ENCODE measurements around the gene GSG1L. TPM values are rescaled to one million over a fixed set of nuclear protein-coding genes. Genes with fewer than 3 reads are reported as not detected.

The GSG1L gene
- total RNA-seq, 2 donors from 2014 or later = not detected

DNA sequence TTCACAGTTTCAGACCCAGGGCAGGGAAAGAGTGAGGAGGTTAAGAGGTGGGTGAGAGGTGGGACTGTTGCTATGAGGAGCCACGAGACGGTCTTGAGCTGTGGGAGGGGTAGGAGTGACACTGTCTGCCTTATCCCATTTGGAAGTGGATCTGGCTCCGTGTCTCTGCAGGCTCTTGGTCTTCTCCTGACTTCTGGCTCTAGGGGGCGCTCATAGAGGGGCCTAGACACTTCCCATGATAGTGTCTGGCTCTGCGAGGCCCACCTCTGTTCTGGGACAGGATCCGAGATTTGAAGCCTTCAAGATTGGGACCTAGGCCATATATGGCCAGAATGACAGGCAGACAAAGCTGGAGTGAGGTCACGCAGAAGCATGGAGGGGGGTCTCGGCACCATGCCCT lies 204.5 kb downstream of the GSG1L start:
- Mint-ChIP-seq H3K9me3 (peaks cover 6 to 10% of the 10 kb centered on the region in 2 donors), H3K4me1 (ENCODE audit: low read depth) (no peaks in the 10 kb centered on the region), H3K4me3 (no peak overlapping the region), H3K27ac (no peak overlapping the region), H3K36me3 (ENCODE audit: insufficient read depth in 2 of 2) (peaks cover 2 to 6% of the 10 kb centered on the region in 2 donors), H3K27me3 (ENCODE audit: low read depth) (peaks cover 12% of the 10 kb centered on the region)
- DNase-seq (no peak), ATAC-seq (replicated peaks in 1 of 2) (no peak)

DNA sequence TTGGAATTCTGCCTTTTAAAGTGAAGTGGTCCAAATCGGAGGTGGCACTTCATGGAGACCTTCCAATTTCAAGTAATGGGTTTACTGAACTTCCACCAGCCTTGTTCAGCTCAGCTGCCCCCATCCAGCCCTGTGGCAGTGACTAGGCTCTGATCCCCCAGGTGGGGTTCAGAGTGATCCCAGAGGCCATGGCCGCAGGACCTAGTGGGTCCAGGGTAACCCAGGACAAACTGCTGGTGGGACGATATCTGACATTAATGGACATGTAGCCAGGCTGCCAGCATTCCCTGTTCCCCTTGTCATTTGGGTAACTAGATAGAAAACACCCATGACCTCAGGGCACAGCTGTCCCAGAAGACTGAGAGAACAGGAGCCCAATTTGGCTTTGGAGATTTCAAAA lies 209.9 kb downstream of the GSG1L start:
- DNase-seq (no peak), ATAC-seq (replicated peaks in 1 of 2) (no peak)
- Mint-ChIP-seq H3K4me1 (ENCODE audit: low read depth) (no peaks in the 10 kb centered on the region), H3K27ac (no peak overlapping the region), H3K36me3 (ENCODE audit: insufficient read depth in 2 of 2) (no peaks in the 10 kb centered on the region), H3K27me3 (ENCODE audit: low read depth) (peaks cover 48% of the 10 kb centered on the region), H3K9me3 (peaks cover 0 to 2% of the 10 kb centered on the region in 2 donors), H3K4me3 (no peak overlapping the region)

DNA sequence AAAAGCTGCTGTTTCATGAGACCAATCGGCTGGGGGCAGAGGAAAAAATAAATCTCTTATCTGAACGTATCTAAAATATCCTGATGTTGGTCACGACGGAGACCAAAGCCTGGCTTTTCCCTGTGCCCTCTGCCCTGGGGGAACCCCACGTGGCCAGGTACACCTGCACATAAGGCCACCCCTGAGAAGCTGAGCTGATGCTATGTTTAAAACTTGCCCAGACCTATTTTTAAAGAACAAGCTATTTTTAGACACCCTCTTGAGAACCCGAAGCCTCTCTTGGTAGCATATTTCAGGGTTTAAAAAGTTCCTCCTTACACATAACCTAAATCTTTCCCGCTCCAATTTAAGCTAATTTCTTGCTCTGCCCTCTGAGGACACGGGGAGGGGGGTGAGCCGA lies 210.4 kb downstream of the GSG1L start:
- no peak for DNase-seq
- ATAC-seq (replicated peaks in 1 of 2) = no peak
- Mint-ChIP-seq H3K27ac (no peak overlapping the region), H3K36me3 (ENCODE audit: insufficient read depth in 2 of 2) (no peaks in the 10 kb centered on the region), H3K4me1 (ENCODE audit: low read depth) (no peaks in the 10 kb centered on the region), H3K9me3 (no peaks in the 10 kb centered on the region), H3K4me3 (no peak overlapping the region), H3K27me3 (ENCODE audit: low read depth) (peaks cover 48% of the 10 kb centered on the region)

DNA sequence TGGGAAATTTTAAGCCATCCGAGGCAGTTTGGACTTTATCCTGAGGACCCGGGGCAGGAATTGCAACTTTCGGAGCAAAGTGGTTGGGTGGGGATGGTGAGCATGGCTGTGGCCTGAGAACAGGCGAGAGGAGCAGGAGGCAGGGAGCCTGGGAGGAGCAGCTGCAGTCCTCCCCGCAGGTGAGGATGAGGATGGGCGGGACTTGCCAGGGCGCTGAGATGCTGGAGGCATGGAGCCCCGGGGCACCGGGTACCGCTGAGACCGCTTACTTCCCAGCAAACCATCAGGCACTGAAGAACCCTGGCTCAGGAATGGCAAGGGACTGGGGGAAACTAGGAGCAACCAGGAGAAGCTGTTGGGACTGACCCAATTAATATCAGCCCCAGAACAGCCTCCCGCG lies 210.8 kb downstream of the GSG1L start:
- Mint-ChIP-seq H3K27ac (no peak overlapping the region), H3K4me1 (ENCODE audit: low read depth) (no peaks in the 10 kb centered on the region), H3K36me3 (ENCODE audit: insufficient read depth in 2 of 2) (no peaks in the 10 kb centered on the region), H3K27me3 (ENCODE audit: low read depth) (peaks cover 48% of the 10 kb centered on the region), H3K9me3 (no peaks in the 10 kb centered on the region), H3K4me3 (no peak overlapping the region)
- no peak for DNase-seq
- ATAC-seq (replicated peaks in 1 of 2) = no peak

DNA sequence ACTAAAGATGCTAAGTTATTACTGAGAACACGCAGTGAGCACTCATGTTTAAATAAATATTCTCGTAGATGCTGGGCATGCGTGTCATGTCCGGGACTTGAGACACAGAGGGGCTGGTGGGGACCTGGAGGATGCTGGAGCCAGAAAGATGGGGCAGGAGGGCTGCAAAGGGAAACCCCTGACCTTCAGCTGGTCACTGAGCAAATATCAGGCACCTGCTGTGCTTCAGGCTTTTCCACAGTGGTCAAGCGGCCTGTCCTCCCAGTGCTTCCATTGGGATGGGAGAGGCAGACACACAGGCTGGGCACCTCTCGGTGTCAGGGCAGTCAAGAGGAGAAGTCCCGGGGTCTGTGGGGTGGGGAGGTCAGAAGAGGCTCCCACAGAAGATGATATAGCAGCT lies 211.4 kb downstream of the GSG1L start:
- Mint-ChIP-seq H3K36me3 (ENCODE audit: insufficient read depth in 2 of 2) (no peaks in the 10 kb centered on the region), H3K9me3 (no peaks in the 10 kb centered on the region), H3K27ac (no peak overlapping the region), H3K4me3 (no peak overlapping the region), H3K27me3 (ENCODE audit: low read depth) (peaks cover 54% of the 10 kb centered on the region), H3K4me1 (ENCODE audit: low read depth) (no peaks in the 10 kb centered on the region)
- DNase-seq = no peak
- no peak for ATAC-seq (replicated peaks in 1 of 2)

DNA sequence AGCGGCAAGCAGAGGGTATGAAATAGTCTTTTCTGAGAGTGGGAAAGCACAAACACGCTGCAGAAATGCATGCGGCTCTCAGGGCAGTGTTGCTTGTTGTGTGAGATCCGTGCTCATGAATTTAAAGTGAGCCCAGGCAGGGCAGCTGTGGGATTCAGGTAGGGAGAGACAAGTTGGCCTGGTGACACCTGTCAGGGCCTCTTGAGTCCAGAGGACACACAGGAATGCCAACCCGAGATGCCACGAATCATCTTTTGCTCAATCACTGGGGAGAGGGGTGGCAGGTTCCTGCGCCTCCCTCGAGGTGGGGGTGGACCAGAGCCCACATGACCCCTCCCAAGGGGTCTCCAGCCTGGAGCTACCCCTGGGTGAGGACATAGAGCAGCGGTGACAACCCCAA lies 211.9 kb downstream of the GSG1L start:
- no peak for ATAC-seq (replicated peaks in 1 of 2)
- Mint-ChIP-seq H3K36me3 (ENCODE audit: insufficient read depth in 2 of 2) (no peaks in the 10 kb centered on the region), H3K4me1 (ENCODE audit: low read depth) (no peaks in the 10 kb centered on the region), H3K27me3 (ENCODE audit: low read depth) (peaks cover 55% of the 10 kb centered on the region), H3K9me3 (no peaks in the 10 kb centered on the region), H3K27ac (no peak overlapping the region), H3K4me3 (no peak overlapping the region)
- no peak for DNase-seq

DNA sequence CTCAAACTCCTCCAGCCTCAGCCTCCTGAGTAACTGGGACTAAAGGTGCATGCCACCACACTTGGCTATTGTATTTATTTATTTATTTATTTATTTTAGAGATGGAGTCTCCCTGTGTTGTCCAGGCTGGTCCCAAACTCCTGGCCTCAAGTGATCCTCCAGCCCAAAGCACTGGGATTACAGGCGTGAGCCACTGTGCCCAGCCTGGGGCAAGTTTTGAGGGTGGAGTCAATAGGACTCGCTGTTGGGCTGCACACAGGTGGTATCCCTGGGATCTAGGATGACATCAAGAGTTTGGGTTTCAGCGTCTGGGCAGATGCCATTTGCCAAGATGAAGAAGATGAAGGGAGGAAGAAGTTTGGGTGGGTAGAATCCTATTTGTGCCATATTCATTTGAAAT lies 213.9 kb downstream of the GSG1L start:
- no peaks in the 10 kb centered on the region for H3K4me1 Mint-ChIP-seq (ENCODE audit: low read depth)
- DNase-seq (no peak), ATAC-seq (replicated peaks in 1 of 2) (no peak)
- no peaks in the 10 kb centered on the region for H3K9me3 Mint-ChIP-seq
- peaks cover 69% of the 10 kb centered on the region for H3K27me3 Mint-ChIP-seq (ENCODE audit: low read depth)
- H3K4me3 Mint-ChIP-seq = no peak overlapping the region
- no peak overlapping the region for H3K27ac Mint-ChIP-seq
- H3K36me3 Mint-ChIP-seq (ENCODE audit: insufficient read depth in 2 of 2) = no peaks in the 10 kb centered on the region

DNA sequence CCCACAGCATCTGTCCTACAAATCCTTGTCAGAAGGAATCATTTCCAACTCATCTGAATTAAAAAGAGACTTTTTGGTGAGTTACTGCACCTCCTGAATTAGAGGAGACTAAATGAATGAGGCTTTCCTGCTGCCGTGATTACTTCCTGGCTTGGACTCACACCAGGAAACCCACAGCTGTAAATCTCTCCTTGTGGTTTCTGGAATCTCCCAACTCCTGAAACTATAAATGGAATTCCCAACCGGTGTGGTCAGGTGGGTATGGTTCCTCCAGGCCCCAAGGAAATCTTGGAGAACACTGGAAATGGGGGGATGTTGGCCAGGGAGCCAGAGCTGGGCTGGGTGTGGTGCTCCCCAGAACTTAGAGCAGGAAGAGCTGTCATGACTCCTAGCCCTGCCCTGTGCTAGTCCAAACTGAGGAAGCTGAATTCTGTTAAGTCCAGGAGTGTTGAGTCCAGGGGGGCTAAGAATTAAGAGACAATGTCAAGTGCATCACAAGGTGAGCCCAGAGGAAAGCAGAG lies 216.4 kb downstream of the GSG1L start:
- Mint-ChIP-seq H3K9me3 (no peaks in the 10 kb centered on the region), H3K4me1 (ENCODE audit: low read depth) (no peaks in the 10 kb centered on the region), H3K36me3 (ENCODE audit: insufficient read depth in 2 of 2) (no peaks in the 10 kb centered on the region), H3K4me3 (no peak overlapping the region), H3K27ac (no peak overlapping the region), H3K27me3 (ENCODE audit: low read depth) (peaks cover 64% of the 10 kb centered on the region)
- ATAC-seq (replicated peaks in 1 of 2) (no peak), DNase-seq (no peak)

DNA sequence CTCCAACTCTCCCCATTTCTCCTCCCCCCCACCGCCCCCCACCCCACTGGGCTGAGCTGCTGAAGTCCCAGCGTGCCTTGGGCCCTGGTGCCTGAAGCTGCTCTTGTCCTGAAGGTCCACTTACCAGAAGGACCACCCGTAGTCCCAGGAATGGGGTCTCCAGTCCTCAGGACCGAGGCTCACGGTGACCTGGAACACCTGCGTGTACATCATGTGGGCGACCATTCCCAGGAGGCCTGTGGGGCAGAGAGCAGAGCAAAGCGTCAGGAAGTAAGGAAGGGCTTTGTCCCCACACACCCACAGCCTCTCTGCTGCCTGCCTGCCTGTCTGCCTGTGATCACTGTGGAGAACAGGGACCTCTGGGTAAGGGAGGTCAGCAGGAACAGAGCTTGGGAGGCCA lies 218.7 kb downstream of the GSG1L start:
- Mint-ChIP-seq H3K27ac (no peak overlapping the region), H3K36me3 (ENCODE audit: insufficient read depth in 2 of 2) (no peaks in the 10 kb centered on the region), H3K27me3 (ENCODE audit: low read depth) (peaks cover 44% of the 10 kb centered on the region), H3K4me3 (no peak overlapping the region), H3K9me3 (no peaks in the 10 kb centered on the region), H3K4me1 (ENCODE audit: low read depth) (no peaks in the 10 kb centered on the region)
- DNase-seq (no peak), ATAC-seq (replicated peaks in 1 of 2) (no peak)

DNA sequence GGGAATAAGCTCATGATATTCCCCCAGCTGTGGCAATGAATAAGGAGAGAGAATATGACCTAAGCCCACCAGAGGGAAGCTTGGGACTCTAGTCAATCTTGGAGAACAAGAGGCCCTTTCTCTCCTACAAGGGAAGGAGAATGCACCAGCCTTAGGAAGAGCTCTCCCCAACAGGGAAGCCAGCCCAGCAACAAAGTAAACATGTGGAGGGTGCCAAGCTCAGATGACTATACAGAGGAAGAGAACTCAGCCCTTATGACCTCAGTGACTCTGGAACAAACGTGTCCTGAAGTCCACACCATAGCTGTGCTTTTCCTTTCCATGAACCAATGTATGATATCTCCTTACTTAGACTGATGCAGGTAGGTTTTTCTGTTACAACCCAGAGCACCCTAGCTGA lies 219.7 kb downstream of the GSG1L start:
- H3K9me3 Mint-ChIP-seq = no peaks in the 10 kb centered on the region
- no peaks in the 10 kb centered on the region for H3K4me1 Mint-ChIP-seq (ENCODE audit: low read depth)
- ATAC-seq (replicated peaks in 1 of 2) = no peak
- H3K27ac Mint-ChIP-seq = no peak overlapping the region
- no peaks in the 10 kb centered on the region for H3K36me3 Mint-ChIP-seq (ENCODE audit: insufficient read depth in 2 of 2)
- no peak overlapping the region for H3K4me3 Mint-ChIP-seq
- H3K27me3 Mint-ChIP-seq (ENCODE audit: low read depth) = peaks cover 44% of the 10 kb centered on the region
- DNase-seq = no peak

DNA sequence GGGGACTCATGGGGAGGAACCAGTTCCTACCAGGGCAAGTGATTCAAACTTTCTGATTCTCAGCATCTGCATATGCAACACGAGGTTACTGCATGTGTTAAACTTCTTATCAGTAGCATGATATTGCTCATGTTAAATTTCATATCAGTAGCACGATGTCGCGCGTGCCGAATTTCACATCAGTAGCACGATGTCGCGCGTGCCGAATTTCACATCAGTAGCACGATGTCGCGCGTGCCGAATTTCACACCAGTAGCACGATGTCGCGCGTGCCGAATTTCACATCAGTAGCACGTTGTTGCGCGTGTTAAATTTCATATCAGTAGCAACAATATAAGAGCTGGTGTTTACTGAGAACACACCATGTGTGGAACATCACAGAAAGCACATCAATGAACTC lies 221.6 kb downstream of the GSG1L start:
- Mint-ChIP-seq H3K9me3 (no peaks in the 10 kb centered on the region), H3K4me3 (no peak overlapping the region), H3K27ac (no peak overlapping the region), H3K27me3 (ENCODE audit: low read depth) (peaks cover 27% of the 10 kb centered on the region), H3K36me3 (ENCODE audit: insufficient read depth in 2 of 2) (no peaks in the 10 kb centered on the region), H3K4me1 (ENCODE audit: low read depth) (no peaks in the 10 kb centered on the region)
- no peak for ATAC-seq (replicated peaks in 1 of 2)
- DNase-seq = no peak

DNA sequence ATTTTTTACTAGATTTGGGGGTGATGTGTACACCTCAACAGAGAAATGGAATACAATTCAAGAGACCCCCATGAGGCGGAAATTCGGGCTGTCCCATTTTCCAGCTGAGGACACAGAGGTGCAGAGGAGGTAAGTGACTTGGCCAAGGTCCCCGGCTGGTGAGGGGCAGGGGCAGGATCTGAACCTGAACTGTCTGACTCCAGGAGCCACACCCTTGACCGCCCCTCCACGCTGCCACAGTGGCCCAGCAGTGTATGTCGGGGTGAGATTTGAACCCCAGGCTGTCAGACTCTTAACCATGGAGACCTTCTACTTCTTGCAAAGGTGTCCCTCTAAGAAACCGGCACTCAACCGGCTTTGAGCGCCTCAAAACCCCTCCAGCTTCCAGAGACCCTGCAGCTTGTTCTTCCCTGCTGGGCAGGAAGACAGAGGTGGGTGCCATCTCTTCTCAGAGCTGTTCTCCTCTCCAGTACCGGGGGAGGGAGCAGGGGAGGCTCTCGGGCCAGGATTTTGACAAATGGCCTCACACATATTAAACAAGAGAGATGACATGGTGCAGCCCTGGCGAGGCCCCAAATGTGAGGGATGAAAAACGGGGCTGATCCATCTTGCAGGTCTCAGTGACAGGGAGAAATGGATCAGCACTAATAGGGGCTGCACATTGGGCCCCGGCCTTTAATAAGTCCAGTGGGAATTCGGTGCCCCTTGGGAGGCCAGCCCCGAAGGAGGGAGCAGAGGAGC lies 222.3 kb downstream of the GSG1L start:
- no peak overlapping the region for H3K27ac Mint-ChIP-seq
- H3K36me3 Mint-ChIP-seq (ENCODE audit: insufficient read depth in 2 of 2) = peaks cover 0 to 5% of the 10 kb centered on the region in 2 donors
- ATAC-seq (replicated peaks in 1 of 2) (no peak), DNase-seq (no peak)
- peaks cover 3 to 4% of the 10 kb centered on the region in 2 donors for H3K9me3 Mint-ChIP-seq
- H3K27me3 Mint-ChIP-seq (ENCODE audit: low read depth) = peaks cover 33% of the 10 kb centered on the region
- no peak overlapping the region for H3K4me3 Mint-ChIP-seq
- no peaks in the 10 kb centered on the region for H3K4me1 Mint-ChIP-seq (ENCODE audit: low read depth)

DNA sequence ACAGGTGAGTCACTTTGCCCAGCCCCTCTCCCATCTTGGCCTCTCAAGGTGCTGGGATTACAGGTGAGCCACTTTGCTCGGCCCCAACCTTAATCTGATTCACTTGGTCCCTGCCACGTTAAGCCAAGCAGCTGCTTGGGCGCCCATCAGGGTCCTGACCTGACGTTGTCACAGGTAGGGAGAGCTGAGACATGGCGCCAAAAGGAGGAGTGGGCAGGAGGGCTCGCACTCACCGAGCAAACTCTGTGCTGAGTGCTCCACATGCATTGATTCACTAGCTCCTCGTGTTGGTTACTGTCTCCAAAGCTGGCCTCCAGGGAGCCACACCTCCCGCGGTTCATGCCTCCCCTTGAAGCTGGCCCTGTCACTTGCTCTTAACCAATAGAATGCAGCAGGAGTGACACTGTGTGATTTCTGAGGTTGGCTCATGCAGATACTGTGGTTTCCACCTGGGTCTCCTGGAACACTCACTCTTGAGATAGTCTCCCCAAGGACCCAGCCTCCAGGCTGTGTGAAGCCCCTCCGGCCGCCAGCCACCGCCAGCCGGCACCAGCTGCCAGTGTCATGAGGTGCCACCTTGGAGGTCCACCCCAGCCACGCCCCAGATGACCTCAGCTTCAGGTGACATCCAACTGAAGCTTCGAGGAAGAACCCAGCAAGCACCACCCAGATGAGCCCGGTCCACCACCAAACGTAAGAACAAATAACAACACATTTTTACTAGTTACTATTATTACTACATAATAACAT lies 223.0 kb downstream of the GSG1L start:
- ATAC-seq (replicated peaks in 1 of 2) = no peak
- Mint-ChIP-seq H3K27ac (no peak overlapping the region), H3K9me3 (peaks cover 3 to 4% of the 10 kb centered on the region in 2 donors), H3K36me3 (ENCODE audit: insufficient read depth in 2 of 2) (peaks cover 0 to 5% of the 10 kb centered on the region in 2 donors), H3K4me1 (ENCODE audit: low read depth) (no peaks in the 10 kb centered on the region), H3K27me3 (ENCODE audit: low read depth) (peaks cover 30% of the 10 kb centered on the region), H3K4me3 (no peak overlapping the region)
- DNase-seq = no peak
